Chondrocyte (in vitro differentiated cells): ENCODE data around the gene RGS19. TPM values are rescaled to one million over a fixed set of nuclear protein-coding genes. Genes with fewer than 3 reads are reported as not detected.

Experiments used
- DNase-seq: peaks from one replicate; pipeline ENCODE4 v3.0.0; 2021; ENCODE audit warnings: mixed read lengths, low spot score
- H3K27ac Mint-ChIP-seq: one replicate; pipeline ENCODE4 v1.8.0; 2021; ENCODE audit warnings: mild to moderate bottlenecking, moderate library complexity, mixed read lengths; ENCODE audit not compliant: unreplicated experiment
- H3K27me3 Mint-ChIP-seq: 2 replicates; pipeline ENCODE4 v1.8.0; 2021; ENCODE audit warnings: low read depth, mixed read lengths
- H3K36me3 Mint-ChIP-seq: 2 replicates; pipeline ENCODE4 v1.8.0; 2021; ENCODE audit warnings: low read depth, mixed read lengths
- H3K4me1 Mint-ChIP-seq: 2 replicates; pipeline ENCODE4 v1.8.0; 2021; ENCODE audit warnings: low read depth, mild to moderate bottlenecking, mixed read lengths
- H3K4me3 Mint-ChIP-seq: one replicate; pipeline ENCODE4 v1.8.0; 2021; ENCODE audit warnings: mild to moderate bottlenecking, moderate library complexity, mixed read lengths; ENCODE audit not compliant: unreplicated experiment
- H3K9me3 Mint-ChIP-seq: 2 replicates; pipeline ENCODE4 v1.8.0; 2021; ENCODE audit warnings: low read depth, mixed read lengths
- total RNA-seq: library from RNA; stranded (reverse); gene quantifications from 3 replicates; pipeline ENCODE4 v1.2.1, GENCODE V29; 2021
- TF ChIP-seq, protein P1 (sequence below): fragments of 200-600 bp; sonication (generic); IDR thresholded peaks from 2 replicates; pipeline ENCODE4 v1.5.0; 2021; ENCODE audit warnings: antibody characterized with exemption, mild to moderate bottlenecking, moderate library complexity

The RGS19 gene
- total RNA-seq, 1 donor from 2014 or later: 18.1 TPM

DNA sequence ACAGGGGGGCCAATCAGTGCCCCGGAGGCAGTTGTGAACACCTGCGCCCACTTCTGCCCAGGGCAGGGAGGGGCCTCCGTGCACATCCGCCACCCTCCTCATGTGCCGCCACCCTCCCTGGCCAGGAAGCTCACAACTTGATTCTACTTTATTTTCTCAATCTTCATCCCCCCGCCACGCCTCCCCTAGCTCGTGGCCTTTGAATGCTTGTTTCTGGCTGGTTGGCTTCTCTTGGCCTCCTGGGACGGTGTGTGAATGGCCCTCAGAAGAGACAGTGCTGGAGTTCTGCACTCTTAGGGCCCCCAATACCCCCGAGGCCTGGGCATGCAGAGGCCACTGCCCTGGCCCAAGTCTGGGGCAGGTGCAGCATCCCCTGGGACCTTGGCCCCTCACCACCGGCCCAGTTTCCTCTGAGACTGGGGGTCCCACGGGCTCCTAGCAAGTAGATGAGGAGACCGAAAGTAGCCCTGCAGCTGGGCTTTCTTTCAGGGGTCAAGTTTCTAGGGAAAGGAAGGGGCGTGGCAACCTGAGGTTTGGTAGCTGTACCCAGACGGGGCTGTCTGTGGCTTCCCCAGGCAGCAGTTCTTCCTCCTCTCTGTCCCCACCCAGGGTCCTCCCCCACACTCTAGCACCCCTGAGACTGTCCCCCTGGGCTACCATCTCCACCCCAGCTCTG, 1.3 kb downstream of the RGS19 start:
- Mint-ChIP-seq H3K4me1 (peaks cover 25% of the 10 kb centered on the region), H3K9me3 (no peaks in the 10 kb centered on the region), H3K4me3 (no peak overlapping the region), H3K36me3 (no peaks in the 10 kb centered on the region), H3K27ac (no peak overlapping the region), H3K27me3 (no peaks in the 10 kb centered on the region)
- TF ChIP-seq, protein P1, sequence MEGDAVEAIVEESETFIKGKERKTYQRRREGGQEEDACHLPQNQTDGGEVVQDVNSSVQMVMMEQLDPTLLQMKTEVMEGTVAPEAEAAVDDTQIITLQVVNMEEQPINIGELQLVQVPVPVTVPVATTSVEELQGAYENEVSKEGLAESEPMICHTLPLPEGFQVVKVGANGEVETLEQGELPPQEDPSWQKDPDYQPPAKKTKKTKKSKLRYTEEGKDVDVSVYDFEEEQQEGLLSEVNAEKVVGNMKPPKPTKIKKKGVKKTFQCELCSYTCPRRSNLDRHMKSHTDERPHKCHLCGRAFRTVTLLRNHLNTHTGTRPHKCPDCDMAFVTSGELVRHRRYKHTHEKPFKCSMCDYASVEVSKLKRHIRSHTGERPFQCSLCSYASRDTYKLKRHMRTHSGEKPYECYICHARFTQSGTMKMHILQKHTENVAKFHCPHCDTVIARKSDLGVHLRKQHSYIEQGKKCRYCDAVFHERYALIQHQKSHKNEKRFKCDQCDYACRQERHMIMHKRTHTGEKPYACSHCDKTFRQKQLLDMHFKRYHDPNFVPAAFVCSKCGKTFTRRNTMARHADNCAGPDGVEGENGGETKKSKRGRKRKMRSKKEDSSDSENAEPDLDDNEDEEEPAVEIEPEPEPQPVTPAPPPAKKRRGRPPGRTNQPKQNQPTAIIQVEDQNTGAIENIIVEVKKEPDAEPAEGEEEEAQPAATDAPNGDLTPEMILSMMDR: no peak
- no peak for DNase-seq

DNA sequence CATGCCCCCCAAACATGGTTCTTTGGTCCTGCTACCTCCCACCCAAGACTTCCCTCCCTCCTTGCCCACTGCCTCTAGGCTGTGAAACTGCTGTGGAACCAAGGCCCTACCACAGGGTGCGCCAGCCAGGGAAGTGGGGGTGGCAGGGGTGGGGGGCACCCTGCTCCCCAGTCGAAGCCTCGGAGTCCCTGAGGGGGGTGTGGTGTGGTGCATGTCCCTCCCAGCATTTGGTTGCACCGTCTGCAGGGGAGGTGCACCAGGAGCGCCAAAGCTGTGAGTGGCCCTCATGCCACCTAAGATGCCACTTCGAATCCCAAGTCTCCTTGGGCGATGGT, 1.8 kb downstream of the RGS19 start:
- no peaks in the 10 kb centered on the region for H3K9me3 Mint-ChIP-seq
- no peaks in the 10 kb centered on the region for H3K36me3 Mint-ChIP-seq
- no peaks in the 10 kb centered on the region for H3K27me3 Mint-ChIP-seq
- no peak overlapping the region for H3K27ac Mint-ChIP-seq
- no peak overlapping the region for H3K4me3 Mint-ChIP-seq
- peaks cover 24% of the 10 kb centered on the region for H3K4me1 Mint-ChIP-seq
- TF ChIP-seq, protein P1: no peak
- no peak for DNase-seq

DNA sequence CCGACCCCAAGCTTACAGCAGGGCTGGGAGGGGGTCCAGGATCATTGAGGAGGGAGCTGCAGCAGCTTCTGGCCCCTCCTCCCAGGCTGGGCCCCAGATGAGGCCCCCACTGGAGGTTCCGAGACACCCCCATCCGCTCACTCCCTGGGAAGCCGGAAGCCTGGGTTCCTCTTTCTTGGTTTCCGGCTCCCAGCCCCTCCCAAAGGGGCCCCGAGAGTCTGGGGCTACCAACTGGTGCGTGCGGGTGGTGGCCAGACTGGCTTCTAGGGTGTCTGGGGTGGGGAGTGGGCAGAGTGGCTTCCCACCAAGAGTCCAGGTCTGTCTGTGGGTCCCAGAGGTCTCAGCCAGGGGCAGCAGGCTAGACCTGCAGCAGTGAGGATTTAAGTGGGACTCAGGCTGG, 2.2 kb downstream of the RGS19 start:
- Mint-ChIP-seq H3K27ac (no peak overlapping the region), H3K36me3 (no peaks in the 10 kb centered on the region), H3K9me3 (no peaks in the 10 kb centered on the region), H3K4me3 (no peak overlapping the region), H3K27me3 (no peaks in the 10 kb centered on the region), H3K4me1 (peaks cover 22% of the 10 kb centered on the region)
- TF ChIP-seq, protein P1: no peak
- no peak for DNase-seq

DNA sequence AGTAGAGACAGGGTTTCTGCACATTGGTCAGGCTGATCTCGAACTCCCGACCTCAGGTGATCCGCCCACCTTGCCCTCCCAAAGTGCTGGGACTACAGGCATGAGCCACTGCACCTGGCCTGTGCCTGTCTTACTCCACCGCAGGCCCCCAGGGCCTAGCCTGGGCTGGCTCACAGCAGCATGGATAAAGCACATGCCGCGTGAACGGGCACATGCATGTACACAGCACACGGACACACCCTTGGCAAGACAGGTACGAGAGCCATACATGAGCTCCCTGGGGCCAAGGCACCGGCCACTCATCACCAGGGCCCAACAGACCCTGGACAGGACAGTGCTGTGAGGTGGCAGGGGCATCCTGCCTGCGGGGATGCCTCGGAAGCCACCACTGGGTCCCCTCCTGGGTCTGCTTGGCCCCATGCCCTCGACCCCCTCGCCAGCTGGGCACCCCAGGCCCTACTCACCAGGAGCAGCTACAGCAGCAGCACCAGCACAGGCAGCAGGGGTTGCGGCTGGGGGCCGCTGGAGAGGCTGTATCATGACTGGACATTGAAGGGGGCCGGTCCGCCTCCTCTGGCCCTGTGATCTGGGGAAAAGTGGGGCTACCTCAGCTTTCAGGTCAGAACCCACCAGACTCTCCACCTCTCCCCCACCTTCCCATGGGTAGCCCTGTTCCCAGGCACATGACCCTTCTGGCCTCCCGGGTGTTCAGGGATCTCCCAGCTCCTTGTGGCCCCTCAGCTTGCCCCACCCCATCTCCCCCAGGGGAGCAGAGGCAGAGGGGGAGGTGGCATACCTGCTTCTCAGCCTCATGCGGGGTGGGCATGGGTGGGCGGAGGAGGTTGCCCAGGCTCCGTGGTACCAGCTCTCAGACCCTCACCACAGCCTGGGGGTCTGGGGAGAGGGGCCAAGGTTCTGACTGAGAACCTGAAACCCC, 3.0 kb downstream of the RGS19 start:
- Mint-ChIP-seq H3K4me1 (peaks cover 17% of the 10 kb centered on the region), H3K4me3 (no peak overlapping the region), H3K27me3 (no peaks in the 10 kb centered on the region), H3K27ac (no peak overlapping the region), H3K36me3 (no peaks in the 10 kb centered on the region), H3K9me3 (no peaks in the 10 kb centered on the region)
- TF ChIP-seq, protein P1: no peak
- no peak for DNase-seq

DNA sequence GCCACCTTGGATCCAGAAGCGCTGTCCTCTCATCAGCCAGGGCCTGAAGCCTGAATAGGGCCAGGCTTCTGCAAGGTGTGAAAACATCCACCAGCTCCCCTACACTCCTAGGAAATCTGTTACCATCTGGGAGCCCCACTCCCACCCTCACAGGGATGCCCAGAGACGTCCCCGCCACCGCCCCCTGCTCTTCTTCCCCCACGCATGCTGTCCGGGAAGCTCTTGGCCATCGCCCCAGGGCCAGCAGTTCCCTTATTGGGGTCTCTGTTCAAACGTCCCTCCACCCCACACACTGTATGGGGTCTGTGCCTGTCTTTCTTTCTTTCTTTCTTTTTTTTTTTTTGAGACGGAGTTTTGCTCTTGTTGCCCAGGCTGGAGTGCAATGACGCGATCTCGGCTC, 3.8 kb downstream of the RGS19 start:
- Mint-ChIP-seq H3K27me3 (no peaks in the 10 kb centered on the region), H3K36me3 (no peaks in the 10 kb centered on the region), H3K9me3 (no peaks in the 10 kb centered on the region), H3K27ac (no peak overlapping the region), H3K4me3 (no peak overlapping the region), H3K4me1 (peaks cover 15% of the 10 kb centered on the region)
- DNase-seq: no peak
- TF ChIP-seq, protein P1: no peak
